Stimulated activated CD8-positive, alpha-beta memory T cell treated with anti-CD3 and anti-CD28 coated beads, Interleukin-4, amount 100 ng/mL, for 48 hours (primary cell): Measurements from ENCODE around the gene G6PC2.
A peak's percentile ranks its signal among the peaks of the same experiment; 100 is the strongest.
"Not testable (repeated sequence)": the region's sequence is repeated elsewhere in the genome, so short reads cannot be mapped to it uniquely, and the experiment has no call there.

Source experiments
- DNase-seq: peaks from one replicate; pipeline ENCODE4 v3.0.0-alpha.2; 2020

G6PC2 gene, protein sequence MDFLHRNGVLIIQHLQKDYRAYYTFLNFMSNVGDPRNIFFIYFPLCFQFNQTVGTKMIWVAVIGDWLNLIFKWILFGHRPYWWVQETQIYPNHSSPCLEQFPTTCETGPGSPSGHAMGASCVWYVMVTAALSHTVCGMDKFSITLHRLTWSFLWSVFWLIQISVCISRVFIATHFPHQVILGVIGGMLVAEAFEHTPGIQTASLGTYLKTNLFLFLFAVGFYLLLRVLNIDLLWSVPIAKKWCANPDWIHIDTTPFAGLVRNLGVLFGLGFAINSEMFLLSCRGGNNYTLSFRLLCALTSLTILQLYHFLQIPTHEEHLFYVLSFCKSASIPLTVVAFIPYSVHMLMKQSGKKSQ

GRCh38 chr2:168901003-168901402, at the start of gene G6PC2:
TSS of gene G6PC2 (plus strand) at chr2:168901291. CDS start at chr2:168901332, 41 bp downstream.
- DNase-seq: no peak

DNA sequence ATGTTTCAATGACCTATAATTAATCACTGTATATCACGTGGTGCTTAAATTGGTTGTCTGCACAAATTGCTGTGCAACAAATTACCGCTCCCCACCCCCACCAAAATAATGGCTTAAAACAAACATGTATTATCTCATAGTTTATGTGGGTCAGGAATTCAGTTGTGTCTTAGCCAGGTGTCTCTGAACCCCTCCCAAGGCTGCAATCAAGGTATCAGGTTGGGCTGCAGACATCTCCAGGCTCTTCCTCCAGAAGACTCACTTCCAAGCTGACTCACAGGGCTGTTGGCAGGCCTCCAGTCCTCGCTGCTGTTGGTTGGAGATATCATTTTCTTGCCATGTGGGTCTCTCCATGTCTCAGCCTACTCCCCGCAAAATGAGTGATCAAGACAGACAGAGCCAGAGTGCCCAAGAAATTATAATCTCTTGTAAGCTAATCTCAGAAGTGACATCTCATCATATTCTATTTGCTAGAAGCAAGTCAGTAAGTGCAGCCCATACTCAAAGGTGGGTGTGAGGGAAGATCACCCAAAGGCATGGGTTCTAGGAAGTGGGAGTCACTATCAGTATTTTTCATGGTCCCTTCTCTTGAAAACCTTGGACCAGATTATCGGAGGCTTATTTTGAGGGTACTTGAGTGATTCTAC, 49.3 kb upstream of the G6PC2 start:
- no peak for DNase-seq

DNA sequence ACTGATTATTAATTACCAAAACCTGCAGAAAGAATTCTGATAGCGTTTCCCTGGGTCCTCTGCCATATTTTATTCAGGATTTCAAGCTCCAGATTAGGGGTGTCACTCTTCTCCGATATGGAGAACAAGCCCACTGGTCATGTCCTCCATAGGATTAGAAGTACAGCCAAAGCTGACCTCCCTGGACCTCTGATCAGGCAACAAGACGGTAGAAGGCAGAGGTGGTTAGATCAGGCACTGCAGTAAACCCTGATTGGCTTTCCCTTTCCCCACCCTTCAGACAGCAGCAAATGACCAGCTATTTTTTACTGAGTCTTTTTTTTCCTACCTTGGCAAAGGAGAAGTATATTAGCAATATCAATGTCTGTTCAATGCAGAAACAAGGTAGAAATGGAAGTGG, 48.6 kb upstream of the G6PC2 start:
- no peak for DNase-seq

GRCh38 chr2:168853471-168853870, 47.6 kb upstream of the G6PC2 start:
- no peak for DNase-seq

- DNase-seq: no peak
These were observed 46.4 kb upstream of the G6PC2 start for GRCh38 chr2:168854651-168855050.

DNA sequence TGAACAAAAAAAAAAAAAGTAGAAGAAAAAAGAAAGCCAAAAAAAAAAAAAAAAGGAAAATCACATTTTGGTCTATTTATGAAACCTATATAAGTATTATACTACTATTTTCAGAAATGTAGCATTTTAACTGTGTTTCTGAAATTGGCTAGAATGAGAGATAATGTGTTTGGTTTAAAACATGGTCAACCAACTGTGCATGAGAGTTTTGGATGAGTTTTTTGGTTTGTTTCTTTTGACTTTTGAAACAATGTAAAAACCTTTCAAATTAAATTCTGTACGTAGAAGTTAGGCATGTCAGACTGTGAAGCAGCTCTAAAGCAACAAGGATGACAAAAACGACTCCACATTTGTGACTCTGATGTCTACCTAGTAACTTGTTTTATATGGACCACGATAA, 45.5 kb upstream of the G6PC2 start:
- DNase-seq: no peak

DNA sequence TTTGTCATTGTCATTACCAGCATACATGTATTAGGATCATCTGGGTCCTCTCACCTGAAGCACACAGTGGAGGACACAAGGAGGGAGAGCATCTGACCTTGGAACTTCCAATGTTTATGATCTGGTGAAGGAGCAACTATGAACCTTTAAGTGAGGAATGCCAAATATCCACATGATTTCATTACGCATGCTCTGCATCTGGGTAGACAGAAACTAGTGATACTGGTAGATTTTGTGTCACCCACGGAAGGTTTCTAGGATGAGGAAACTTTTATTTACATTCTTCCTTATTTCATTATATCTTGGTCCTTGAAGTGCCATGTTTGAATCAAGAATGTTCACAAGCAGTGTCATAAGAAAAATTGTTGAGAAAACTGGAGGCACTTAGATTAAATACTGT, 42.9 kb upstream of the G6PC2 start:
- DNase-seq: no peak

- DNase-seq: not testable (repeated sequence)
These were observed 33.9 kb upstream of the G6PC2 start for GRCh38 chr2:168867164-168867563.

DNA sequence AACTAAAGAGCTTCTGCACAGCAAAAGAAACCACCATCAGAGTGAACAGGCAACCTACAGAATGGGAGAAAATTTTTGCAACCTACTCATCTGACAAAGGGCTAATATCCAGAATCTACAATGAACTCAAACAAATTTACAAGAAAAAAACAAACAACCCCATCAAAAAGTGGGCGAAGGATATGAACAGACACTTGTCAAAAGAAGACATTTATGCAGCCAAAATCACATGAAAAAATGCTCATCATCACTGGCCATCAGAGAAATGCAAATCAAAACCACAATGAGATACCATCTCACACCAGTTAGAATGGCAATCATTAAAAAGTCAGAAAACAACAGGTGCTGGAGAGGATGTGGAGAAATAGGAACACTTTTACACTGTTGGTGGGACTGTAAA, 30.7 kb upstream of the G6PC2 start:
- DNase-seq: not testable (repeated sequence)

DNA sequence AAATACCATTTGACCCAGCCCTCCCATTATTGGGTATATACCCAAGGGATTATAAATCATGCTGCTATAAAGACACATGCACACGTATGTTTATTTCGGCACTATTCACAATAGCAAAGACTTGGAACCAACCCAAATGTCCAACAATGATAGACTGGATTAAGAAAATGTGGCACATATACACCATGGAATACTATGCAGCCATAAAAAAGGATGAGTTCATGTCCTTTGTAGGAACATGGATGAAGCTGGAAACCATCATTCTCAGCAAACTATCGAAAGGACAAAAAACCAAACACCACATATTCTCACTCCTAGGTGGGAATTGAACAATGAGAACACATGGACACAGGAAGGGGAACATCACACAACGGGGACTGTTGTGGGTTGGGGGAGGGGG, 30.3 kb upstream of the G6PC2 start:
- not testable (repeated sequence) for DNase-seq

DNA sequence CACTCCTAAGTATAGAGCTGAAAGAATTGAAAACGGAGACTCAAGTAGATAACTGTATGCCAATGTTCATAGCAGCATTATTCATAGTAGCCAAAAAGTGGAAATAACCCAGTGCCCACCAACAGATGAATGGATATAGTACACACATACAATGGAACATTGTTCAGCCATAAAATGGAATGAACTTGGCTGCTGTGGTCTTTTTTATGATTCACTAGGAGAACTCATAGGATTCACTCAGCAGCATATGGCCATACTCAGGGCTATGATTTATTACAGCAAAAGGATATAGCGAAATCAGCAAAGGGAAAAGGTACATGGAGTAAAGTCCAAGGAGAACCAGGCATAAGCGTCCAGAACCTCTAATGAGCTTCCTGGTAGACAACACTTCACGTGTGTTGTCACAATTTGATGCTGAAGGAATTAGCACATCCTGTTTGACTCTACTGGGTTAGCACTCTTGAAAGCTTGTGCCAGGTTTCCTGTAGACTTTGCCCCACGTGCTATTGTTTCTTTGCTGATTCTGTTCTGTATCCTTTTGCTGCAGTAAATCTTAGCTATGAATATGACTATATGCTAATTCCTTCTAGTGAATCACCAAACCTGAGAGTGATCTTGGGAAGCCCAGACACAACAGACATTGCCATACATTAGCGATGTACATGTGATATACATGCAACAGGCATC, 26.6 kb upstream of the G6PC2 start:
- no peak for DNase-seq

DNA sequence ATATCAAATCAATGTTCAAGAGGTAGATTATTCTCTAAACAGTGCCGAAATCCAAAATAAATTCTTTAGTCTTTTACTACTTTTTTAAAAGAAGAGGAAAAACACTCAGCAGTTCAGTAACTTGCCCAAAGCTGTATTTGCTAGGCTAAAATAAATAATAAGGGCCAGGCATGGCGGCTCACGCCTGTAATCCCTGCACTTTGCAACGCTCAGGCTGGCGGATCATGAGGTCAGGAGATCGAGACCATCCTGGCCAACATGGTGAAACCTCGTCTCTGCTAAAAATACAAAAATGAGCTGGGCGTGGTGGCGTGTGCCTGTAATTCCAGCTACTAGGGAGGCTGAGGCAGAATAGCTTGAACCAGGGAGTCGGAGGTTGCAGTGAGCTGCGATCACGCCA, 18.9 kb upstream of the G6PC2 start:
- DNase-seq: not testable (repeated sequence)

DNA sequence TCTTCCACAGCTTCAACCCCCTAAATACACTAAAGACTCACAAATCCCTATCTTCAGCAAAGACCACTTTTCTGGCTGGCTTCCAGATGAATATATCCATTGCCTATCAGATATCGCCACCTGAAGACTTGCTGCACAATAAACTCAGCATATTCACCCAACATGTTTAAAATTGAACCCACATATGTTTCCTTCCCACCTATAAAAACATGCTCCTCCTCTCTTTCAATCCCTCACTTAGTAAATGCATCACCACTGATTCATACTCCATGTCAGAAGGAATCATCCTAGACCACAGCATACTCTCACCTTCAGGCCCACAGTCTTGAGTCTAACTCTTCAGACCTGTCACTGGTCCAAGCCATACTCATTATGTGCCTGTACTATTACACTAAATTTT, 16.1 kb upstream of the G6PC2 start:
- no peak for DNase-seq

DNA sequence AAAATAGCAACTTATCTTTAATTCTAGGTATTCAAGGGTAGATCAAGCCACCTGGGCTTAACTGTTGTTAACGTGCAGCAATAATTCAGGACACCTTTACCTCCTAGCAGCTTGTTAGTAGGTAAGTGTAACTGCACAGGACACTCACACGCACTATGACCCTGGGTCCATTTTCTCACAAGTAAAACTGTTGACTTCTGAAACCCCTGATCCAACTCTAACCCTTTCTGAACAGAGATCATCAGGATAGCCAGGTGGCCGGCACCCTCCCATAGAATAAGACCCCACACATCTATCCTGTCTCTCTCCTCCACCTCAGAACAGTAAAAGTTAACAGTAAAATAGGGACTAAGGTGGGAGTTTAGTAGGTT, 11.5 kb upstream of the G6PC2 start:
- DNase-seq: no peak

DNA sequence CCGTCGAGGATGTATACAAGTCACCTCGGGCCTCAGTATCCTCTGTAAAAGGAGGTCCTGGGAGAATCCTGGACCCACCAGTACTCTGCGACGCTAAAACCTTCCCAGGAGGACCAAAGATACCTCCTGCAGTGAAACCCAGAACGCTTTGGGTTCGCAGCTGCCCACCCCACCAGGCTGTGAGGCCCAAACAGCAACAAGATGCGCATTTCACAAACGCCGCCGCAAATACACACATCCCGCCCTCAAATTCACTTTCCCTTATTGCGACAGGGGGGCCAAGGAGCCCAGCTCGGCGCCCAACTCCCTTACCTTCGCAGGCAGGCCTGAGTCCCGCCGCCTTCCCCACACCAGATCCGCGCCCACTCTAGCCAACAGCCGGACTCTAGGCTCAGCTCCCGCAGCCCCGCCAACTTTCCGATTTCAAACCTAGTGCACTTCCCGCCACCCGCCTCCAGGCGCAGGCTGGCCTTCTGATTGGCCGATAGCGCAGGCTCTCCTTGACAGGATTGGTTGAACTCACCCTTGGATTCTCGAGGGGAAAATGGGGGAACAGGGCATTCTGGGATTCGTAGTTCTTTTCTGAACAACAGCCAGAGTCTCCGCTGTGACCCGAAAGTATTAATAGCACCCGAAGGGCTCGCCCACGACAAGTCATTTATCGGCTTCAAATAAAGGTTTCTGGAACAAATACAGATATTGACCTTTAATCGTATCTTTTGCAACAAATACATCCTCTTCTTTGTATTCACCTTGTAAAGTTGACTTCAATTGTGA, 10.9 kb upstream of the G6PC2 start, which contains the start of gene SPC25:
Gene SPC25, minus strand, starts transcription at position 425 of the 777 bp plus-strand sequence. CDS start 911 bp downstream, outside the sequence.
- DNase-seq: peak; percentile 90

- no peak for DNase-seq
These were observed 8.8 kb upstream of the G6PC2 start for GRCh38 chr2:168892327-168892726.

GRCh38 chr2:168894101-168894500, 7.0 kb upstream of the G6PC2 start:
- DNase-seq: no peak

DNA sequence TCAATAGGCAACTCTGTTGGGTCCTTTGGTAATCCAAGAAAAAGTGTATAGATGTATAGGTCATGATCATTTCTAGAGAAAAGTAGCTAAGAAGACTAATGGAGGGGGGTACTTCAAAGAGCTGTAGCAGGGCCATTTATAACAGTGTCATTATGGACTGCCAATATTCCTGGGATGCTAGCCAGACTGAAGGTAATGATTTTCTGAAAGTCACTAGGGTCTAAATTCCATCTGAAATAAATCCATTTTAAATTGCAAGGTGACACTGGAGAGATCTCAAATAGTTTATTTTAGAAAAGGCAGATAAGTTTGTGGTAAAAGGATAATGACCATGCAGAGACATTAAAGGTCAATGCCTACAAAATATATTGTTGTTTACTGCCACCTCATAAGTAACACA, 6.4 kb upstream of the G6PC2 start:
- no peak for DNase-seq

- no peak for DNase-seq
These were observed 5.3 kb upstream of the G6PC2 start for GRCh38 chr2:168895771-168896170.

DNA sequence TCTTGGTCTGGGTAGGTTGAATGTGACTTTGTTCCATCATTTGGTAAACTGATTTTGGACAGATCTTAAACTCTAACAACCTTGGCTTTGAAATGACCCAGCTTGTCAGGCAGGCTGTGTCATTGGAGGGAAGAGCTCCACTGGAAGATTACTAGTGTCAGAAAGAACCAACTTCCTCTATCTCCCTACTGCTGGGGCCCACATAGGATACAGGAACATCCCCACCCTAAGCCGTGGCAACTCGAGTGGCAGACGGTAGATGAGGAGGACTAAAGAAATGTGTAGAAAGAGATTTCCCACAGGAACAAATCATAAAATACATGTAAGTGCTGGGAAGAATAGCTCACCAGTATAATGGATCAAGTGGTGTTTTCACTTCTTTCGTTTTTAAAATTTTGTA, 4.3 kb upstream of the G6PC2 start:
- no peak for DNase-seq

DNA sequence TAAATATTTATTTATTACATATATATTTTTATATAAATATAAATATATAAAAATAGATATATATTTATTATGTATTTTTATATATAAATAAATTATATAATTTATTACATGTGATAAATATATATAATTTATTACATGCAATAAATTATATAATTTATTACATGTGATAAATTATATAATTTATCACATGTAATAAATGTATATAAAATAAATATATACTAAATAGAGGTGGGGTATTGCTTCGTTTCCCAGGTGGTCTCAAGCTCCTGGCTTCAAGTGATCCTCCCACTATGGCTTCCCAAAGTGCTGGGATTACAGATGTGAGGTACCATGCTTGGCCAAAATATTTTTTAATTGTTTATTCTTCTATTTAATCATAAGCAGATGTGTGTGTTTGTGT, 3.6 kb upstream of the G6PC2 start:
- DNase-seq: no peak

DNA sequence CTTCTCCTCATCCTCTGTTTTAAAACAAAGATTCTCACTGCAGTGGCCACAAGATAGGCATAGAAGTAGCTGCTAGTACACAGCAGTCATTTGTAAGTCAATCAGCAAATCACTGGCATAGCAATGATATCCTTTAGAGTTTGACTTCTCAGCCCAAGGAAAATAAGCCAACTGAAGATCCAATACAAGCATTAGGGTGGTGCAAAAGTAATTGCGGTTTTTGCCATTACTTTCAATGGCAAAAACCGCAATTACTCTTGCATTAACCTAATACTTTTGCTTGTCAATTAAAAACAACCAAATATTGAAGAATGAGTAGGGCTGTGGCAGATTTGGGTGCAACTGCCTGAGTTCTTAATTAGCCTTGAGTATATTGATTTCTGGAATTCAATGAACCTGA, 2.8 kb downstream of the G6PC2 start:
- DNase-seq: no peak

- no peak for DNase-seq
These were observed 3.3 kb downstream of the G6PC2 start for GRCh38 chr2:168904358-168904757.
